MM.1S (cell line): ENCODE data around the gene PLCXD1.

ENCODE experiments used
- CTCF ChIP-seq: fragments of 300-600 bp; sonication (generic); IDR thresholded peaks from 2 replicates; pipeline ENCODE4 v1.5.1; 2016; ENCODE audit warnings: antibody characterized with exemption, low read length, mixed read lengths
- EZH2phosphoT487 ChIP-seq: fragments of 300-600 bp; sonication (generic); IDR thresholded peaks from 2 replicates; pipeline ENCODE4 v1.6.1; 2018; ENCODE audit warnings: antibody characterized with exemption, low read length

DNA sequence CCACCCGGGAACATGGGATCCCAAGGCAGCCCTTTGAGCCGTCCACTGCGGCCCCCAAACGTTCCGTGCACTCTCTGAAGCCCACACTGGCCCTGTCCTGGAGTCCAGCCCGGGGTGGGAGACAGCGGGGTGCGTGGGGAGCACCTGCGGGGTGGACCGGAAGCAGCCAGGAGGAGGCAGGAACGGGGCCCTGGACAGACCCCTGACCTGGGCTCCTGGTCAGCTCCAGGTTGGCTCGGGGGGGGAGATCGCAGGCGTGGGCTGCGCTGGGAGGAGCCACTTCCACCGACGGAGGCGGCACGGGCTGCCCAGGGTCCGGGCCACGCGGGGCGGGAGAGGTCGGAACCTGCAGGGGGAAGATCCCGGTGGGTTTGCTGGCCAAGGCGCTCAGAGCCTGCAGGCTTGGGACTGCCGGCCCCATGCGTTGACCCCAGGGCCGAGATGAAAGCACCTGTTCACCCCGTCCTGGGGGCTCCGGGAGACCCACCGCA, 5.7 kb upstream of the PLCXD1 start:
- no peak for TF ChIP-seq CTCF
- TF ChIP-seq EZH2phosphoT487, result no peak
